Dedifferentiated amniotic fluid mesenchymal stem cell (primary cell): ENCODE results near the gene SMOC1.

Source experiments
- DNase-seq: peaks from one replicate; pipeline ENCODE4 v3.0.0-alpha.2; 2016; ENCODE audit errors: extremely low spot score

Gene SMOC1

DNA sequence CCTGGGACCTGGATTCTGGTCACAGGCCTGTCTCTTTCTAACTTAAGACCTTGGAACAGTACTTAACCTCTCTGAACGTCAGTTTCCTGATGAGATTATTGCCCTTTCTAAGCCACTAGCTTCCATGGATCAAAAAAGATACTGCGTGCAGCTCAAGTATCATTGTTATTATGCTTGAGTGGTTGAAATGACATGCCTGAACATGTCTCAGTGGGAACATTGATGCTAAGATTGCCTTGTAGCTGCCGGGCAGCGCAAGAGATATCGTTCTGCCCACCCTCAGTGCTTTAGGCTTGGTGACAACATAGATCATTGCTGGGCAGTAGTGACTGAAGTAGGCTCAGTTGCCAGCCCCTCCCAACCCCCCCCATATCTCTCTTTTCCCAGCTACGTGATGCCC is 131.9 kb downstream of the SMOC1 start:
- DNase-seq = no peak

- DNase-seq = no peak
Measured at GRCh38 chr14:70011708-70012107, 132.5 kb downstream of the SMOC1 start.

GRCh38 chr14:70013271-70013873 is 134.2 kb downstream of the SMOC1 start:
- DNase-seq = no peak

DNA sequence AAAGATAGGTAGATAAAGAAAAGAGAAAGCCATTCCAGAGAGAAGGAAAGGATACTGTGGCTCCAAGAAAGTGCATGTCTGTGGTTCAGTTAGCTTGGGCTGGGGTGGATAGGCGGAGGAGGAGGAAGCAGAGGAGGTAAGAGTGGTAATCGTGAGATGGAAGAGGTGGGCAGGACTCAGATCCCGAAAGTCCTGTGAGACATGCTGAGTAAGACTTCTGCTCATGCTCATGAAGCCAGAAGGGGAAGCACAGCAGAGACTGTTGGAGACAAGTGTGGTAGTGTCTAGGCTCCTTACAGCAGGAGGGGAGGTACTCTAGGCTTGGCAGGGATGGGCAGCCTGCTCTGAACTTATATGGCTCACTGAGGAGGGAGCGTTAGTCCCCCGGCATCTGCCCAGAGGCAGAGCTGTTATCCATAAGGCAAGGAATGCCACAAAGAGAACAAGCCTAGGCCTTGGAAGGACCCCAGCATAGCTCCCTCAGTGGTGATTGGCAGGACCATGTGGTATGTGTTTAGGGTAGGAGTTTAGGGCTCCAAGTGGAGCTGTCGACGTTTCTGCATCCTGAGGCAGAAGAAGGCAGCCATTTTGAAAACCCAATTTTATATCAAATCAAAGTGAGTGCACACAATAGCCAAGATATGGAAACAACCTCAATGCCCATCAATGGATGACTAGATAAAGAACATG is 135.3 kb downstream of the SMOC1 start:
- DNase-seq = no peak

- DNase-seq = no peak
Measured at GRCh38 chr14:70018230-70018629, 139.0 kb downstream of the SMOC1 start.

DNA sequence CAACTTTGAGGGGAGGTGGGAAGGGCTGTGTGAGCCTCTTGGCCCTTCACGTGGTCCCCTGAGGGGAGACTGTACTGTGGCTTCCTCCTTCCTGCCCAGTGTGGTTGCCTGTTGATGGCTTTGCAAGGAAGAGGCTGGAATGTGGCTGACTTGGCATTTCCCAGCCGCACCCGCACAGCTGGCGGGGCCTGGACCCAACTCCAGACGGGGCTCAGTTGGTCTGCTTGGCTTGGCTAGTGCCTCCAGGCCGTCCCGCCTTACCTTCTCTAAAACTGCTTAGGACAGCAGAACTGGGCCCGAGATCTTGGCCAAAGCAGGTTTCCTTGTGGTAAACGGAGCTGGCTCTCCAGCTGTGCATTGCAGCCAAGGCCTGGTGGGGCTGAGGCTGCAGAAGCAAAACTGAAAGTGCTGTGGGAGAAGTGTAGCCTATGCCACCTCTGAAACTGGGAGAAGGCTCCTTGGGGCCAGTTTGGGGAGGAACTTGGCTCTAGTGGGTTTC is 139.5 kb downstream of the SMOC1 start:
- DNase-seq = no peak

DNA sequence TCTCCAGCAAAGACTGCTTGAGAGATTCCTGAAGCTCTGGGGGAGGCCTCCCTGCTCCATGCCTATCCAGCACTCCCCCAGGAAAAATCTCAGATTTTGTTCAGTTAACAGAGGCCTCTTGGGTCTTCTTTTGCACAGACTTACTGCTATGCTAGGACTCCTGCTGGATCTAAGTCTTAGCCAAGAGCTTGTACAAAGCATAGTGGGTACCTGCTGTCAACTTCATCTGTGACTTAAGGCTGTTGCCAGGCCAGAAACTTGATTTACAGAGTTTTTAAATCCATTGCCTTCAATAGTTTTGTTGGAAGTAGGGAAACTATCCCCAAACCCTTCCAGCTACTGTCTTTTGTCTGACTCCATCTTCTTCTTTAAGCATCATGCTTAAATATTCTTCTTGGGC is 140.5 kb downstream of the SMOC1 start:
- no peak for DNase-seq

GRCh38 chr14:70020352-70021170 is 141.3 kb downstream of the SMOC1 start:
- no peak for DNase-seq

- no peak for DNase-seq
Measured at GRCh38 chr14:70021548-70022220, 142.5 kb downstream of the SMOC1 start.

- DNase-seq = no peak
Measured at GRCh38 chr14:70022771-70023445, 143.7 kb downstream of the SMOC1 start.

DNA sequence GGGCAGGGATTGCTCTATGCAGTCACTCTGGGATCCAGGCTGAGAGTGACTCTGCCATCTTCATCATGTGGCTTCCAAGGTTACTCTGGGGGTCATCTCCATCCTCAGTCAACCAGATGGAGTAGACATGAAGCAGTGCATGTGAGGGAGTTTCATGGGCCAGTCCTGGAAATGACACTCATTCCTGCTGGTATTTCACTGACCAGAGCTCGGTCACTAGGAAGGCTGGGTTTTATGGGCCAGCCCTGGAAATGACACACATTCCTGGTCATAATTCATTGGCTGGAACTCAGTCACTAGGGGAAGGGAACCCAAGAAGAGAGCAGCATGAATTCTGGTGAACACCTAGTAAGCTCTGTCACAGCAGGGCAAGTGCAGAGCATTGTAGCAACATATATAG is 144.7 kb downstream of the SMOC1 start:
- DNase-seq = no peak

- DNase-seq = no peak
Measured at GRCh38 chr14:70027785-70028428, 148.7 kb downstream of the SMOC1 start.

DNA sequence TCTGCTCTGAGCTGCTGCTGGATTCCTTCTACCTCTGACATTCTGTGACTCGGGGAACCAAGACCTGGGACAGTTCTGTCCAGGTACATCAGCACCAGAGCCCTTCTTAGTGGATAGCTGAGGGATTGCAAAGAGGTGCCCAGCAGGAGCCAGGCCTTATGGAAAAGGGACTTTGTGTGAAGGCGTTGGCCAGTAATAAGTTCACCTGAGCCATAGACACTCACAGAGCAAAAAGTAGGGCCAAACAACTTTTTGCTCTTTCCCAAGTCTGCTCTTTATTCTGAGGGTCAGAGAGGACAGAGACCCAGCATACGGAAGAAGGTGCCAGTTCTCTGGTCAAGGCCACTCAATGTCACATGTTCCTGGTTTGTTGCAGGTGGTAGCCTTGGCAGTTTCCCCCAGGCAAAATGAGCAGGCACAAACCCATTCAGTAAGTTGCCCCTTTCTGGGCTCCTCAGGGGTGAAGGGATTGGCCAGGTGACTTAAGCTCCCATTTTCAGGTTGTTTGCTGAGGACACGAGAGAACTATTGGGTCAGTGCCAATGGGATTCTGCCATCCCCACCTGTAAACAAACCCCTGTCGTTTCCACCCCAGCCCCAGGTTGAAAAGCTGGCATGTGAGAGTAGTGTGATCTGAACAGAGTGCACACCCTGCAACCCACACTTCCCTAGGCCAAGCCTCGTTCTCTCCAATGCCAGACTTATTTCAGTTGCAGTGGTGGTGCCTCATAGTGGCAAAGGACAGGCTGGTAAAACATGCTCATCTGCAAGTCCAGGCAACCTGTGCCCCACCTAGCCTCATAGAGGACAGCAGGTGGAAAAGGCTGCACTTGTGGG is 150.3 kb downstream of the SMOC1 start:
- no peak for DNase-seq

GRCh38 chr14:70032016-70032415 is 152.8 kb downstream of the SMOC1 start:
- no peak for DNase-seq

DNA sequence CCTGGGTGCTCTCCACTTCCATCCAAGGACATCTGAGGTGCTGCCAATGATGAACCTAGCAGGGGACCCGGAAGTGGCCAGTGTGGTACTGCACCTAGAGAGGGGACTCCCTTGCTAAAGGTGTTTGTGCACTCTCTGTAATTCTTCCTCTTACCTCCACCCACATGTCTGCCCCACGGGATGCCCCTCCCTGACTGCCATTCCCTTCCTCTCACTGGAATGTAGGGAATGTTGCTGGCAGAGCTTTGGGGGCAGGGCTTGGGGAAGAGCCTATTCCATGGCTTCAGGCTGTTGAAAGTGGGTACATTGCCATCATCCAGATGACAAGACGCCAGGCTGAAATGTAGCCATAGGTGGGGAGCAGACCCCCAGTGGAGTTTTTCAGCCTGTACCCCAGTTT is 153.2 kb downstream of the SMOC1 start:
- DNase-seq = no peak

GRCh38 chr14:70033116-70033515 is 153.9 kb downstream of the SMOC1 start:
- DNase-seq = no peak

GRCh38 chr14:70033561-70033960 is 154.3 kb downstream of the SMOC1 start:
- DNase-seq = no peak

DNA sequence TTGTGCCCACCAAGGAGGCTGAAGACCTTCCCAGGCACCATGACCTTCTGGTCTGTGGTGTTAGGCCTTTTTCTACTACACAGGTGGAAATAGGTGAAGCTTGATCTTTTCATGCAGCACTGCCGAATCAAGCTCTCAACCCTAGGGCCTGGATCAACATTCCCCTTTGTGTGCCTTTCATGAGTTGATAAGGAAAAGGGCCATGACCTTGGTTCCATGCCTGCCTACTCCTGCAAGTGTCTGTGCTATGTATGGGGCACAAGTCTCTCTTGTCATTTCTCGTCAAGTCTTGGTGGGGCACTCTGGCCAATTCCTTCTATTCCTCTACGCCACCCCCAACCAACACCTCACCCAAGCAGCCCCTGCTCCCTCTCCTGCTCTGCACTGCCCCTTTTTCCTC is 155.0 kb downstream of the SMOC1 start:
- DNase-seq = no peak

DNA sequence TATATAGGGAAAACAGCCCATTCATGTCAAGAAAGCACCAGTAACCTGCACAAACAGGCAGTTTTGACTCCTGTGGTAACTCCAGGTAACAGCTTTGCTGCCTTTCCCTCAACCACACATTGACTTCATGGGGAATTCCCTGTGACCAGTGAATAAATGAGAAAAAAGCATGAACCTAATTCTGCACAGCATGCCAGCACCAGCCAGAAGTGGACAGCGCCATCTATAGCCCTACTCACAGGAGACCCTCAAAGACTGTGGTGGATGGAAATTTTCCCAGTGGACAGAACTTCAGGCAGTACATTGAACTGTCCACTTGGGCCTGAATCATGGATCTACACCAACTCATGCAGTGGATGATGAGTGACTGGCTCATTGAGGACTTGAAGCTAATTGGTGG is 157.4 kb downstream of the SMOC1 start:
- DNase-seq = no peak

- DNase-seq = no peak
Measured at GRCh38 chr14:70043001-70043400, 163.8 kb downstream of the SMOC1 start.
